HG03045 (cell line): ENCODE results near the gene WASHC4.

Experiments used
- ATAC-seq: cut with Tn5 transposase; IDR thresholded peaks from one replicate; pipeline ENCODE4 v1.9.1; 2021; ENCODE audit warnings: mild to moderate bottlenecking, moderate library complexity; ENCODE audit not compliant: unreplicated experiment

WASHC4 gene

GRCh38 chr12:105204127-105204526, 96.6 kb downstream of the WASHC4 start:
- no peak for ATAC-seq

GRCh38 chr12:105204916-105205315, 97.4 kb downstream of the WASHC4 start:
- no peak for ATAC-seq

- no peak for ATAC-seq
These were observed 98.0 kb downstream of the WASHC4 start for GRCh38 chr12:105205322-105206048.

- ATAC-seq, result no peak
These were observed 99.3 kb downstream of the WASHC4 start for GRCh38 chr12:105206686-105207374.

- no peak for ATAC-seq
These were observed 101.6 kb downstream of the WASHC4 start for GRCh38 chr12:105209091-105209490.

GRCh38 chr12:105212438-105212837, 104.9 kb downstream of the WASHC4 start:
- no peak for ATAC-seq

GRCh38 chr12:105214148-105214547, 106.6 kb downstream of the WASHC4 start:
- no peak for ATAC-seq

- no peak for ATAC-seq
These were observed 107.3 kb downstream of the WASHC4 start for GRCh38 chr12:105214670-105215375.

GRCh38 chr12:105218434-105218833, 110.9 kb downstream of the WASHC4 start:
- ATAC-seq, result no peak
